Nephron progenitor cell (in vitro differentiated cells): Measurements from ENCODE around the gene DOK1.

Experiments
- DNase-seq: peaks from one replicate; pipeline ENCODE4 v3.0.0; 2021
- H3K27ac Mint-ChIP-seq: 2 replicates; pipeline ENCODE4 v1.8.0; 2021; ENCODE audit warnings: mild to moderate bottlenecking, moderate library complexity, mixed read lengths
- H3K27me3 Mint-ChIP-seq: 2 replicates; pipeline ENCODE4 v1.8.0; 2021; ENCODE audit warnings: mild to moderate bottlenecking, low read depth, mixed read lengths; ENCODE audit not compliant: poor library complexity
- H3K36me3 Mint-ChIP-seq: 2 replicates; pipeline ENCODE4 v1.8.0; 2021; ENCODE audit warnings: low read depth, mixed read lengths
- H3K4me1 Mint-ChIP-seq: 2 replicates; pipeline ENCODE4 v1.8.0; 2021; ENCODE audit warnings: mixed read lengths
- H3K4me3 Mint-ChIP-seq: 2 replicates; pipeline ENCODE4 v1.8.0; 2021; ENCODE audit warnings: mild to moderate bottlenecking, moderate library complexity, mixed read lengths
- H3K9me3 Mint-ChIP-seq: 2 replicates; pipeline ENCODE4 v1.8.0; 2021; ENCODE audit warnings: mild to moderate bottlenecking, moderate library complexity, mixed read lengths
- CTCF ChIP-seq: fragments of 200-600 bp; sonication (generic); IDR thresholded peaks from 2 replicates; pipeline ENCODE4 v1.5.0; 2021; ENCODE audit warnings: antibody characterized with exemption

DOK1 gene

DNA sequence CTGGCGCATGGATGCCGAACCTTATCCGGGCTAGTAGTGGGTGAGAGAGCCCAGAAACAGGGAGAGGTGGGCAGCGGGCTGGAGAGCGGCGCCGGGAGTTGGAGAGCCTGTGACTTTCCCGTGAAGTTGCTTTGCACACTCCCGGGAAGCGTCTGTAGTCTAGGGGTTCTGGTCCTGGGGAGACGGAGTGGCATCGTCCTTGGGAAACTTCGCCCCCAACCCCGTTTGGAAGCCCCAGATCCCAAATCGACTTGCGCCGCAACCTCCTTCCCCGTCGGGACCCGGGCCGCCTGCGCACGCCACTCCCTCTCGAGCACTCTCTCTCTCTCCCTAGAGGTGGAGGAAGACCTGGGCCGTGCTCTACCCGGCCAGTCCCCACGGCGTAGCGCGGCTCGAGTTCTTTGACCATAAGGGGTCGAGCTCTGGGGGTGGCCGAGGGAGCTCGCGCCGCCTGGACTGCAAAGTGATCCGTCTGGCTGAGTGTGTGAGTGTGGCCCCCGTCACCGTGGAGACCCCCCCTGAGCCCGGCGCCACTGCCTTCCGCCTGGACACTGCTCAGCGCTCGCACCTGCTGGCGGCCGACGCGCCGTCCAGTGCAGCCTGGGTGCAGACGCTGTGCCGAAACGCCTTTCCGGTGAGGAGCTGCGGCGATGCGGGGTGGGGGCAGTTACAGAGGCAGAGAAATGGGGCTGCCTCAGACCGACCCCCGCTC lies 456 bp downstream of the DOK1 start:
- Mint-ChIP-seq H3K4me1 (peaks cover 42% of the 10 kb centered on the region), H3K9me3 (no peaks in the 10 kb centered on the region), H3K36me3 (peaks cover 14% of the 10 kb centered on the region), H3K4me3 (peak overlapping the region; percentile 91), H3K27ac (no peak overlapping the region), H3K27me3 (peaks cover 75% of the 10 kb centered on the region)
- peak; percentile 69 for DNase-seq
- TF ChIP-seq CTCF, result no peak

GRCh38 chr2:74555610-74556103 lies 1.1 kb downstream of the DOK1 start:
- no peak for TF ChIP-seq CTCF
- DNase-seq, result no peak
- no peaks in the 10 kb centered on the region for H3K9me3 Mint-ChIP-seq
- no peak overlapping the region for H3K27ac Mint-ChIP-seq
- H3K36me3 Mint-ChIP-seq, result peaks cover 10% of the 10 kb centered on the region
- H3K4me3 Mint-ChIP-seq, result peak overlapping the region; percentile 91
- H3K4me1 Mint-ChIP-seq, result peaks cover 41% of the 10 kb centered on the region
- peaks cover 75% of the 10 kb centered on the region for H3K27me3 Mint-ChIP-seq

GRCh38 chr2:74556159-74556558 lies 1.6 kb downstream of the DOK1 start:
- Mint-ChIP-seq H3K27ac (no peak overlapping the region), H3K9me3 (no peaks in the 10 kb centered on the region), H3K27me3 (peaks cover 76% of the 10 kb centered on the region), H3K4me3 (peak overlapping the region; percentile 48), H3K36me3 (peaks cover 9% of the 10 kb centered on the region), H3K4me1 (peaks cover 38% of the 10 kb centered on the region)
- no peak for DNase-seq
- no peak for TF ChIP-seq CTCF

- peaks cover 31% of the 10 kb centered on the region for H3K4me1 Mint-ChIP-seq
- no peak for DNase-seq
- H3K27me3 Mint-ChIP-seq, result peaks cover 78% of the 10 kb centered on the region
- no peak overlapping the region for H3K4me3 Mint-ChIP-seq
- no peak overlapping the region for H3K27ac Mint-ChIP-seq
- peaks cover 2% of the 10 kb centered on the region for H3K36me3 Mint-ChIP-seq
- TF ChIP-seq CTCF, result no peak
- H3K9me3 Mint-ChIP-seq, result no peaks in the 10 kb centered on the region
Observed at GRCh38 chr2:74556831-74557370, 2.4 kb downstream of the DOK1 start.

GRCh38 chr2:74558284-74559230 lies 4.0 kb downstream of the DOK1 start:
- peaks cover 91% of the 10 kb centered on the region for H3K27me3 Mint-ChIP-seq
- no peak for DNase-seq
- peaks cover 16% of the 10 kb centered on the region for H3K4me1 Mint-ChIP-seq
- TF ChIP-seq CTCF, result no peak
- no peak overlapping the region for H3K27ac Mint-ChIP-seq
- H3K4me3 Mint-ChIP-seq, result no peak overlapping the region
- H3K9me3 Mint-ChIP-seq, result no peaks in the 10 kb centered on the region
- no peaks in the 10 kb centered on the region for H3K36me3 Mint-ChIP-seq
